Testis (tissue), 5 donors: Measurements from ENCODE around the gene ICAM4. TPM values are rescaled to one million over a fixed set of nuclear protein-coding genes. Genes with fewer than 3 reads are reported as not detected.
"Not testable (repeated sequence)": the region's sequence is repeated elsewhere in the genome, so short reads cannot be mapped to it uniquely, and the experiment has no call there.

Experiments
- DNase-seq: peaks from one replicate; pipeline ENCODE4 v3.0.0-alpha.2; 2019
- H3K27ac ChIP-seq, 2 donors: fragments of 200-600 bp; sonication (generic); one replicate each; pipeline ENCODE4 v1.5.1; 2019
- H3K27me3 ChIP-seq: fragments of 200-600 bp; sonication (generic); one replicate; pipeline ENCODE4 v1.5.1; 2019
- H3K36me3 ChIP-seq: fragments of 200-600 bp; sonication (generic); one replicate; pipeline ENCODE4 v1.5.1; 2017; ENCODE audit warnings: low read depth; ENCODE audit errors: missing control alignments
- H3K4me1 ChIP-seq: fragments of 200-600 bp; sonication (generic); one replicate; pipeline ENCODE4 v1.5.1; 2019
- H3K4me3 ChIP-seq, 2 donors: fragments of 200-600 bp; sonication (generic); one replicate each; pipeline ENCODE4 v1.5.1; 2017 to 2019
- H3K9me3 ChIP-seq: fragments of 200-600 bp; sonication (generic); one replicate; pipeline ENCODE4 v1.5.1; 2017
- CTCF ChIP-seq, 3 experiments: fragments of 450-650 bp in 2 of 3; fragments of 200-600 bp in 1 of 3; sonication (generic) in 1 of 3; IDR thresholded peaks; one replicate each; pipeline ENCODE4 v1.5.1; 2016 to 2019; ENCODE audit warnings: antibody characterized with exemption in 3 of 3, mild to moderate bottlenecking in 2 of 3, moderate library complexity in 1 of 3
- POLR2A ChIP-seq: fragments of 450-650 bp; IDR thresholded peaks from one replicate; pipeline ENCODE4 v1.6.1; 2017; ENCODE audit warnings: antibody characterized with exemption, mild to moderate bottlenecking, moderate library complexity
- WGBS, 2 donors: methylation state at CpG; one replicate each; pipeline ENCODE4 v1.1.5; 2018; 5-methylcytosine and 5-hydroxymethylcytosine counted together
- intact Hi-C: fragments of 100-400 bp; cut with DNase I; formaldehyde crosslinking; loops from one replicate; pipeline ENCODE4 v1.15.1; 2023; ENCODE audit warnings: low total_unique reads
- long read RNA-seq, 2 donors: transcript quantifications; one replicate each; lab custom pipeline, GENCODE V29; 2026
- polyA plus RNA-seq: library from polyadenylated mRNA; stranded (reverse); fragments of 350-450 nt; fragmentation: Illumina TruSeq; extraction: RNeasy Lipid Tissue Mini Kit (QIAGEN cat#74804); gene quantifications from one replicate; pipeline ENCODE4 v1.2.3, GENCODE V29; 2014; ENCODE audit warnings: low read depth, low replicate concordance; ENCODE audit not compliant: insufficient read depth
- total RNA-seq, 2 donors: library from RNA; depleted of rRNA; stranded (reverse); fragments of >200 nt; gene quantifications; one replicate each; pipeline ENCODE4 v1.2.3, GENCODE V29; 2016

Gene ICAM4
- total RNA-seq, result under 1 TPM; 0.25 to 0.47 TPM
- 0.28 TPM for polyA plus RNA-seq
- long read RNA-seq, donor 1, result 0 reads
- long read RNA-seq, donor 2, partial matches to known transcripts, result 0 of 1 reads
- long read RNA-seq, donor 2, other reads (novel, unspliced or antisense), result 0 of 1 reads

GRCh38 chr19:10286803-10287737 lies at the start of gene ICAM4:
ICAM4 (plus strand) TSS chr19:10286955; CDS start chr19:10287013, 58 bp downstream.
- H3K36me3 ChIP-seq, result no peaks in the 10 kb centered on the region
- TF ChIP-seq CTCF (IDR thresholded peaks at IDR 0.05) (no peak), POLR2A (no peak)
- H3K27me3 ChIP-seq, result no peaks in the 10 kb centered on the region
- peaks cover 40% of the 10 kb centered on the region for H3K4me1 ChIP-seq
- intact Hi-C loops, result no loop called here
- DNase-seq, result peak; percentile 61
- H3K9me3 ChIP-seq, result no peaks in the 10 kb centered on the region
- 1 to 6% methylated on average over 33 to 49 of the region's 59 CpGs for WGBS, 2 donors
- no peak within 1 kb of the TSS for H3K27ac ChIP-seq
- peak within 1 kb of the TSS in 1 of 2 donors; percentile 15 for H3K4me3 ChIP-seq

- no peak overlapping the region for H3K27ac ChIP-seq
- H3K4me3 ChIP-seq, result no peak overlapping the region
- no peak for DNase-seq
- no peaks in the 10 kb centered on the region for H3K36me3 ChIP-seq
- no peaks in the 10 kb centered on the region for H3K4me1 ChIP-seq
- intact Hi-C loops, result loop anchor here (10.0 kb wide), 1 partner anchor 303 kb away; the partner anchor contains the start of gene OLFM2
- TF ChIP-seq POLR2A (no peak), CTCF (IDR thresholded peaks at IDR 0.05) (no peak)
- H3K27me3 ChIP-seq, result no peaks in the 10 kb centered on the region
- H3K9me3 ChIP-seq, result no peaks in the 10 kb centered on the region
- 90 to 95% methylated on average over 6 of the region's 6 CpGs for WGBS, 2 donors
These were observed 49.1 kb upstream of the ICAM4 start for GRCh38 chr19:10237702-10238101.

GRCh38 chr19:10238172-10238783 lies 48.5 kb upstream of the ICAM4 start:
- intact Hi-C loops, result loop anchor here (10.0 kb wide), 1 partner anchor 303 kb away; the partner anchor contains the start of gene OLFM2
- no peaks in the 10 kb centered on the region for H3K9me3 ChIP-seq
- no peak overlapping the region for H3K27ac ChIP-seq
- no peaks in the 10 kb centered on the region for H3K36me3 ChIP-seq
- no peaks in the 10 kb centered on the region for H3K4me1 ChIP-seq
- TF ChIP-seq CTCF (IDR thresholded peaks at IDR 0.05), result no peak
- no peak for TF ChIP-seq POLR2A
- no peak for DNase-seq
- 72 to 79% methylated on average over 8 to 12 of the region's 12 CpGs for WGBS, 2 donors
- no peaks in the 10 kb centered on the region for H3K27me3 ChIP-seq
- no peak overlapping the region for H3K4me3 ChIP-seq

GRCh38 chr19:10241826-10242449 lies 44.8 kb upstream of the ICAM4 start:
- intact Hi-C loops, result loop anchor here (10.0 kb wide), 1 partner anchor 127 kb away; the partner anchor contains the start of genes EIF3G and P2RY11
- not testable (repeated sequence) for H3K4me1 ChIP-seq, H3K27me3 ChIP-seq, H3K9me3 ChIP-seq, DNase-seq, H3K36me3 ChIP-seq, H3K27ac ChIP-seq, H3K4me3 ChIP-seq
- WGBS, 2 donors, result 94 to 97% methylated on average over 11 of the region's 11 CpGs

- TF ChIP-seq CTCF (IDR thresholded peaks at IDR 0.05) (no peak), POLR2A (no peak)
- Histone ChIP-seq H3K4me1 (no peaks in the 10 kb centered on the region), H3K9me3 (no peaks in the 10 kb centered on the region), H3K27me3 (no peaks in the 10 kb centered on the region), H3K4me3 (no peak overlapping the region), H3K27ac (no peak overlapping the region), H3K36me3 (no peaks in the 10 kb centered on the region)
- WGBS, 2 donors, result 84 to 97% methylated on average over 6 to 7 of the region's 7 CpGs
- DNase-seq, result no peak
- intact Hi-C loops, result loop anchor here (10.0 kb wide), 1 partner anchor 129 kb away; the partner anchor contains the start of genes EIF3G and P2RY11
These were observed 43.1 kb upstream of the ICAM4 start for GRCh38 chr19:10243606-10244005.
